GM18951 (cell line): ENCODE data around the gene FBXL7.

ENCODE experiments used
- POLR2A ChIP-seq: IDR thresholded peaks from 4 replicates; pipeline ENCODE4 v1.6.1; 2011; ENCODE audit warnings: mild to moderate bottlenecking; ENCODE audit not compliant: insufficient read length, insufficient read depth; ENCODE audit errors: extremely low read depth
- in situ Hi-C: fragments of 300-500 bp; cut with MboI; formaldehyde crosslinking; loops from one replicate; pipeline ENCODE4 v1.12.0; 2022; ENCODE audit warnings: low sequenced_read_pairs, mixed read lengths, inconsistent platforms; ENCODE audit not compliant: unreplicated experiment

The FBXL7 gene

DNA sequence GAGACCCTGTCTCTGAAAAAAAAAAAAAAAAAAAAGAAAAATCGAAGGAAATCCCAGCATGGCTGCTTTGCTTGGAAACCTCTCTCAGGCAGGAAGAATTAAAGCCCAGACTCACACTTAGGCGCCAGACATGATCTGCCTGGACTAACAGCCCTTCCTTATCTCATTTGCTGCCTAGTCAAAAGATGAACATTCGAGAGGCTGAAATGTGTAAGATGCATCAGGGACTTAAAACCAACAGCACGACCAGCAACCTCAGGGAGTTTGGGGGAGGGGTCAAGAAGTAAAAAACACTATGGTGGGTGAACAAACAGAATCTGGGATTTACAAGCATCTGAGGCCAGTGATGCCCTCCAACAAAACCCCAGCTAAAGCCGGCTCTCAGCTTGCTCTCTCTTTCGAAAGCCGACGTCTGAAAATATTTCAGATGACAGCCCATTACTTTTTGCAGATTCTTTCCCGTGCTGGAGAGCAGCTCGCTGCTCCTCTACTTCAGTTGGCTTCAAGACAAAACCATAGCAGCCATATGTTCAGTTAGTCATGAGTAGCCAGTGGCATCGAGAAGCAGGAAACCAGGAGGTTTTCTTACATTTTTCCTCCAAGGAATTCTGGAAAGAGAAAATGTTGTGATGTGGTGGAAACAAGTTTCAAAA, 429.8 kb downstream of the FBXL7 start:
- in situ Hi-C loops: no loop called here
- TF ChIP-seq POLR2A: no peak

DNA sequence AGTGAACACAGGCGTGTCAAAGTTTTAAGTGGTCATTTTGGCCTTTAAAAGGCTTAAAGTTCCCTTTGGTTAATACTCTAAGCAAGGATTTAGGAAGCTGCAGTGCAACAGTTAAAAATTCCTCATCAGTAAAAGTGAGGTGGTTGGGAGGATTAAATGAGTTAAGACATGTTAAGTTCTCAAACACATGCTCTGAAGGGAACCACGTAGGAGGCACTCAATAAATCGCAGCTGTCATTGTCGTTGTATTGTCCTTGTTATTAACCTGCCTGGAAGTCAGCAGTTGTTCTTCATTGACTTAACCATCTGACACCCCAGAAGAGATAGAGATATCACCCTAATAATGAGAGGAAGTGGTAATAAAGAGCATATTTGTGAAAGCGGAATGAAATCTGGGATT, 432.1 kb downstream of the FBXL7 start:
- TF ChIP-seq POLR2A: no peak
- in situ Hi-C loops: no loop called here

- in situ Hi-C loops: no loop called here
- TF ChIP-seq POLR2A: no peak
Measured at GRCh38 chr5:15933259-15934207, 433.6 kb downstream of the FBXL7 start.

- TF ChIP-seq POLR2A: no peak
- in situ Hi-C loops: no loop called here
Measured at GRCh38 chr5:15936505-15937245, 436.7 kb downstream of the FBXL7 start.

- no peak for TF ChIP-seq POLR2A
- in situ Hi-C loops: no loop called here
Measured at GRCh38 chr5:15937708-15938107, 437.7 kb downstream of the FBXL7 start.

DNA sequence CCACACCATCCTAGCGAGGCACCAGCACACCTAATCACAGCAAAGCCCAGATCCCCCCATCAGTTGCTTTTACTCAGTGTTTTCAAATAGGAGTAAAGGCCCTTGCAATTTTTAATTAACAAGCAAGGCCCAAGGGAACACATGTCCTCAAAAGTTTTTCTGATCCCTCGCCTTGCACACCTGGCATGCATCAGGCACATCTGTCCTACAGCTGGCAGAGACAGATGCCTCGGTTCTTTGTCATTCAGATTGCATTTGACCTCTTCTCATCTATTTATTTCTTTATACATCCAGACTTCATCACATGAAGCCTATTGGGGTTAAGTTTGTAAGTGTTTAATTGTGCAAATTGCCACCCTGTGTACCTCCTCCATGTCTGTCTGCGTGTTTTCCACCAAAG, 438.2 kb downstream of the FBXL7 start:
- in situ Hi-C loops: no loop called here
- TF ChIP-seq POLR2A: no peak

DNA sequence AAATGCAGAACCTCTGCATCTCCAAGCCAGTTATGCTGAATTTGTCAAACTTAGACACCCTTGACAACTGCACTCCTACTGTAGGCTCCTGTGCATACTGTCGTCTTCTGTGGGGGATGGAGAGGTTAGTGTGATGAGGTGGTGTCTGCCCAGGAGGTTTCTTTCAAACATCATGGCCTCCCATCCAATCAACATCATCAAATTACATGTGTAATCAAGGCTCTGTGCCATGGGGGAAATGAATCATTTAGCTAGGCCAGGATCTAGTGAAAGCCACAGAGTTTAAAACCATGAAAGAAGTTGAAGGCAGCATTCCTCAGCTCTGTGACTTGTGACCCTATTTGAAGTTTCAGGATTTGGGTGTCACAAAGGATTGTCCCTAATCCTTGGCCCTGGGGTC, 439.0 kb downstream of the FBXL7 start:
- in situ Hi-C loops: no loop called here
- no peak for TF ChIP-seq POLR2A

GRCh38 chr5:15940905-15941304, 440.9 kb downstream of the FBXL7 start:
- in situ Hi-C loops: no loop called here

DNA sequence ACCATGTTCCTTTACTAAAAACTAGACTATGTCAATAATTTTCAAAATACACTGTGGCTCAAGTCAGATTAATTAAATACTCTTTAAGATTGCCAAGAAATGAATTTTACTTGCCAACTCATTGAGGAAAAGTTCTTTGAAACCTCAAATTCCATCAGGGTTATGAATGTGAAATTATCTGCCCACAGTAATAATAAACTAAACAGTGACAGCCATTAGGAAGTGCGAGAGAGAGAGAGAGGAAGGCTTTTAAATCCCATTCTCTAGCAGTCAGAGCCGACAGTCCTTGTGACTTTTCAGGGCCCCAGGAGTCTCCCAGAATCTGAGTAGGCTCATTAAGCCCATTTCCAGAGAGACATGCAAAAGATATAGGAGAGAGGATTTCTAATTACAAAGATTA, 443.5 kb downstream of the FBXL7 start:
- no peak for TF ChIP-seq POLR2A

More at GRCh38 chr5:15940905-15941304, 440.9 kb downstream of the FBXL7 start:
- TF ChIP-seq POLR2A: no peak

GRCh38 chr5:15946026-15946425, 446.0 kb downstream of the FBXL7 start:
- TF ChIP-seq POLR2A: no peak
- in situ Hi-C loops: no loop called here

More for the DNA sequence above, 443.5 kb downstream of the FBXL7 start:
- in situ Hi-C loops: no loop called here

GRCh38 chr5:15948190-15948589, 448.2 kb downstream of the FBXL7 start:
- TF ChIP-seq POLR2A: no peak
- in situ Hi-C loops: no loop called here

DNA sequence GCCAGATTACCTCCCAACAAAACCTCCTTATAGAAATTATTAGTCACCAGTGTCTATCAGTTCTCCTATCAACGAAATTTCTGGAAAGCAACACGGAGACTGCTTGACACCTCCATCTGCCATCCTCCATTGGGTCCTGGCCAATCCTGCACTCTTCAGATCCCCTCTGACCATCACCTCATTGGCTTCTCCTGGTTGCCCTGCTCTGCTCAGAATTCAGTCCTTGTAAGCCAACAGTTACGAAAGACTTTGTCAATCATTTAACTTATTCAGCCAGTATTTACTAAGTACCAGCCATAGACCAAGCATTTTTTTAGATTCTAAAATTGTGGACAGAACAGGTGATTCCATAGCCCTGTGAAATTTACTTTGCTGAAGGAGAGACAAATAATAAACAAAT, 451.1 kb downstream of the FBXL7 start:
- in situ Hi-C loops: no loop called here
- no peak for TF ChIP-seq POLR2A

DNA sequence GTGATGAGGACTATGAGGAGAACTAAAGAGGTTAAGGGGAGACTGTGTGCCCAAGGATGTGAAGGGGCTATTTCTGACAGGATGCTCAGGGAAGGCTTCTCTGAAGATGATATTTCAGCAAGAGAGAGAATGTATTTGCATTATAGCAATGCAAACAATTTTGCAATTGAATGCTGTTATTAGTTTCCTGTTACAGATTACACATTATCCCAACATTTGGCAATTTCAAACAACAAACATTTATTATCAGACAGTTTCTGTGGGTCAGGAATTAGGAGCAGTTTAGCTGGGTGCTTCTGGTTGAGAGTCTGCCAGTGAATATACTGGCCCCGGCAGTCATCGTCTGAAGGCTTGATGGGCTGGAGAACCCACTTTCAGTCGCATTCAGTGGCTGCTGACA, 451.6 kb downstream of the FBXL7 start:
- in situ Hi-C loops: no loop called here
- TF ChIP-seq POLR2A: no peak
